B cell (primary cell): ENCODE results near the gene PTPRT. TPM values are rescaled to one million over a fixed set of nuclear protein-coding genes. Genes with fewer than 3 reads are reported as not detected.

Experiments
- ATAC-seq: fragments of 200-7000 bp; cut with Tn5 transposase; one replicate; pipeline ENCODE4 v1.10.0; 2021; ENCODE audit warnings: low read depth, mild to moderate bottlenecking, moderate number of reproducible peaks, moderate library complexity
- CTCF ChIA-PET: fragments of 350-600 bp; sonication (Branson Sonifier 250); formaldehyde crosslinking; loops from one replicate; lab custom pipeline; 2021; ENCODE audit warnings: antibody characterized with exemption, inconsistent platforms; lab: Charles Lee
- POLR2A ChIA-PET: fragments of 350-600 bp; sonication (Branson Sonifier 250); formaldehyde crosslinking; loops from one replicate; lab custom pipeline; 2021; ENCODE audit warnings: antibody characterized with exemption; lab: Charles Lee
- DNase-seq: peaks from one replicate; pipeline ENCODE4 v3.0.0; 2013
- H2AFZ ChIP-seq: 2 replicates; pipeline ENCODE4 v1.6.1; 2012; ENCODE audit warnings: mild to moderate bottlenecking, low read depth, low read length; ENCODE audit not compliant: insufficient read depth, poor library complexity, severe bottlenecking
- H3K27ac ChIP-seq, 2 donors: 1 replicate in 1 of 2; 2 replicates in 1 of 2; pipeline ENCODE4 v1.5.1; 2012 to 2013; ENCODE audit warnings: low read length in 2 of 2, mild to moderate bottlenecking in 2 of 2, moderate library complexity in 1 of 2
- H3K27me3 ChIP-seq, 4 experiments: fragments of 200-600 bp in 1 of 4; sonication (generic) in 1 of 4; replicated peaks in 1 of 4; 1 replicate in 2 of 4; 2 replicates in 2 of 4; pipeline versions ENCODE4 v1.6.1 to v1.7.0; 2013 to 2016; ENCODE audit warnings: low read length in 3 of 4, mild to moderate bottlenecking in 2 of 4, mixed read lengths in 1 of 4, moderate library complexity in 1 of 4; ENCODE audit not compliant: insufficient read depth in 4 of 4, control insufficient read depth in 3 of 4; ENCODE audit errors: control extremely low read depth in 1 of 4
- H3K36me3 ChIP-seq, 2 experiments: replicated peaks in 1 of 2; 1 replicate in 1 of 2; 2 replicates in 1 of 2; pipeline versions ENCODE4 v1.6.1 to v1.7.1; 2013; ENCODE audit warnings: low read length in 1 of 2; ENCODE audit not compliant: insufficient read depth in 2 of 2, control insufficient read depth in 1 of 2; ENCODE audit errors: control extremely low read depth in 1 of 2, extremely low read depth in 1 of 2
- H3K4me1 ChIP-seq, 2 donors: fragments of 200-600 bp in 1 of 2; sonication (generic) in 1 of 2; 1 replicate in 1 of 2; 2 replicates in 1 of 2; pipeline versions ENCODE4 v1.5.1 to v1.6.1; 2013 to 2017; ENCODE audit warnings: low read length in 2 of 2; ENCODE audit not compliant: control insufficient read depth in 2 of 2, insufficient read depth in 2 of 2
- H3K4me2 ChIP-seq: replicated peaks from 2 replicates; pipeline ENCODE3; 2012; ENCODE audit warnings: mild to moderate bottlenecking, low read depth, low read length; ENCODE audit not compliant: poor library complexity, severe bottlenecking
- H3K4me3 ChIP-seq, 5 experiments: fragments of 200-600 bp in 1 of 5; sonication (generic) in 1 of 5; 1 replicate in 3 of 5; 2 replicates in 2 of 5; pipeline versions ENCODE4 v1.5.1 to v1.7.0; 2011 to 2016; ENCODE audit warnings: low read length in 4 of 5, mild to moderate bottlenecking in 4 of 5, low read depth in 2 of 5, control low read depth in 1 of 5, moderate library complexity in 1 of 5; ENCODE audit not compliant: insufficient read depth in 1 of 5; ENCODE audit errors: control extremely low read depth in 1 of 5, extremely low read depth in 1 of 5
- H3K79me2 ChIP-seq: fragments of 200-600 bp; sonication (generic); one replicate; pipeline ENCODE4 v1.6.0; 2016; ENCODE audit warnings: low read length; ENCODE audit not compliant: control insufficient read depth, insufficient read depth
- H3K9ac ChIP-seq: fragments of 200-600 bp; sonication (generic); 2 replicates; pipeline ENCODE4 v1.6.1; 2017; ENCODE audit warnings: mild to moderate bottlenecking, low read length, moderate library complexity
- H3K9me3 ChIP-seq, 3 donors: one replicate each; pipeline versions ENCODE4 v1.6.1 to v1.7.1; 2013; ENCODE audit warnings: low read length in 2 of 3; ENCODE audit not compliant: control insufficient read depth in 2 of 3, insufficient read depth in 1 of 3; ENCODE audit errors: control extremely low read depth in 1 of 3
- H4K20me1 ChIP-seq: 2 replicates; pipeline ENCODE4 v1.6.0; 2012; ENCODE audit warnings: mild to moderate bottlenecking, low read length; ENCODE audit not compliant: insufficient read depth, control insufficient read depth, poor library complexity, severe bottlenecking
- H3K27ac Mint-ChIP-seq: one replicate; pipeline ENCODE4 v1.8.0; 2021; ENCODE audit warnings: mixed read lengths
- H3K27me3 Mint-ChIP-seq: one replicate; pipeline ENCODE4 v1.8.0; 2021; ENCODE audit warnings: mixed read lengths
- H3K4me1 Mint-ChIP-seq: one replicate; pipeline ENCODE4 v1.8.0; 2021; ENCODE audit warnings: mixed read lengths
- H3K4me3 Mint-ChIP-seq: one replicate; pipeline ENCODE4 v1.8.0; 2021; ENCODE audit warnings: mixed read lengths
- H3K9me3 Mint-ChIP-seq: one replicate; pipeline ENCODE4 v1.8.0; 2022; ENCODE audit warnings: mixed read lengths; ENCODE audit not compliant: insufficient read depth
- EZH2 ChIP-seq: IDR thresholded peaks from 2 replicates; pipeline ENCODE4 v1.6.1; 2012; ENCODE audit warnings: borderline replicate concordance, low read depth, mild to moderate bottlenecking, moderate library complexity, low read length; ENCODE audit not compliant: insufficient read depth, poor library complexity, severe bottlenecking
- WGBS: methylation state at CpG from one replicate; pipeline ENCODE4 v1.1.5; 2013; ENCODE audit warnings: missing lambda C conversion rate; ENCODE audit not compliant: insufficient coverage; 5-methylcytosine and 5-hydroxymethylcytosine counted together
- intact Hi-C: fragments of 100-400 bp; cut with micrococcal nuclease; formaldehyde crosslinking; loops from one replicate; pipeline ENCODE4 v1.10.0; 2022
- polyA plus RNA-seq: library from polyadenylated mRNA; depleted of rRNA; stranded (reverse); fragments of >200 nt; gene quantifications from 2 replicates; pipeline ENCODE4 v1.2.3, GENCODE V29; 2012
- total RNA-seq, 2 donors: library from RNA; stranded (reverse); fragments of 120-200 nt in 1 of 2; gene quantifications; 1 replicate in 1 of 2; 2 replicates in 1 of 2; pipeline versions ENCODE4 v1.2.3 to v1.2.4, GENCODE V29; 2013 to 2022
- TF ChIP-seq, protein P1 (sequence below): fragments of 200-600 bp; IDR thresholded peaks from one replicate; pipeline ENCODE4 v1.8.0; 2022; ENCODE audit warnings: antibody characterized with exemption, mild to moderate bottlenecking

Gene PTPRT
- total and polyA plus RNA-seq, 2 donors (not counting 1 experiment from before 2014, with no cell fraction given), result not detected

DNA sequence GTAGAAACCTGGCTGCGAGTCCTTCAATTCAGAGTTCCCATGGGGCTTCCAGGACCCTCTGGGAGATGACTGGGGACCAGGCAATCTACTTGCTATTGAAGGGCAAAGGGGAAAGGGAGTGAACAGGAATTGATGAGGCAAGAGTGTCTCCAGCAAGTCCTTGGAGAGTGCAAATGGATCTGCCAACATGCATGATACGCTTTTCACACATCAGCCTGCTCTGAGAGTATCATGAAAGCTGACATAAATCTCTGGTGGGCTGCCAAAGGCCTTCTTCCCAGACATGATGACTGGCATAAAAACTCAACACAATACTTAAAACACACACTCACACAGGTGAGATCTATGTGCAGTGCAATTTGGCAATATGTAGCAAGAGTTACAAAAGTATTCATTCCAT is 759.1 kb downstream of the PTPRT start:
- Mint-ChIP-seq H3K4me3 (no peak overlapping the region), H3K27ac (no peak overlapping the region), H3K27me3 (no peaks in the 10 kb centered on the region), H3K9me3 (no peaks in the 10 kb centered on the region), H3K4me1 (no peaks in the 10 kb centered on the region)
- Histone ChIP-seq H3K4me3 (no peak overlapping the region), H3K4me2 (no peak overlapping the region), H3K4me1 (no peaks in the 10 kb centered on the region), H2AFZ (no peak overlapping the region), H4K20me1 (no peaks in the 10 kb centered on the region), H3K36me3 (no peaks in the 10 kb centered on the region), H3K9ac (no peak overlapping the region), H3K79me2 (no peaks in the 10 kb centered on the region), H3K27me3 (no peaks in the 10 kb centered on the region), H3K9me3 (peaks cover 0 to 5% (median 0%) of the 10 kb centered on the region in 3 donors), H3K27ac (no peak overlapping the region)
- ChIA-PET POLR2A (no interaction called here), CTCF (no interaction called here)
- DNase-seq (no peak), ATAC-seq (no peak)
- intact Hi-C loops, result no loop called here
- TF ChIP-seq EZH2, result no peak
- TF ChIP-seq, protein P1, sequence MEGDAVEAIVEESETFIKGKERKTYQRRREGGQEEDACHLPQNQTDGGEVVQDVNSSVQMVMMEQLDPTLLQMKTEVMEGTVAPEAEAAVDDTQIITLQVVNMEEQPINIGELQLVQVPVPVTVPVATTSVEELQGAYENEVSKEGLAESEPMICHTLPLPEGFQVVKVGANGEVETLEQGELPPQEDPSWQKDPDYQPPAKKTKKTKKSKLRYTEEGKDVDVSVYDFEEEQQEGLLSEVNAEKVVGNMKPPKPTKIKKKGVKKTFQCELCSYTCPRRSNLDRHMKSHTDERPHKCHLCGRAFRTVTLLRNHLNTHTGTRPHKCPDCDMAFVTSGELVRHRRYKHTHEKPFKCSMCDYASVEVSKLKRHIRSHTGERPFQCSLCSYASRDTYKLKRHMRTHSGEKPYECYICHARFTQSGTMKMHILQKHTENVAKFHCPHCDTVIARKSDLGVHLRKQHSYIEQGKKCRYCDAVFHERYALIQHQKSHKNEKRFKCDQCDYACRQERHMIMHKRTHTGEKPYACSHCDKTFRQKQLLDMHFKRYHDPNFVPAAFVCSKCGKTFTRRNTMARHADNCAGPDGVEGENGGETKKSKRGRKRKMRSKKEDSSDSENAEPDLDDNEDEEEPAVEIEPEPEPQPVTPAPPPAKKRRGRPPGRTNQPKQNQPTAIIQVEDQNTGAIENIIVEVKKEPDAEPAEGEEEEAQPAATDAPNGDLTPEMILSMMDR, result no peak
- WGBS, result 69% methylated on average over 2 of the region's 2 CpGs

DNA sequence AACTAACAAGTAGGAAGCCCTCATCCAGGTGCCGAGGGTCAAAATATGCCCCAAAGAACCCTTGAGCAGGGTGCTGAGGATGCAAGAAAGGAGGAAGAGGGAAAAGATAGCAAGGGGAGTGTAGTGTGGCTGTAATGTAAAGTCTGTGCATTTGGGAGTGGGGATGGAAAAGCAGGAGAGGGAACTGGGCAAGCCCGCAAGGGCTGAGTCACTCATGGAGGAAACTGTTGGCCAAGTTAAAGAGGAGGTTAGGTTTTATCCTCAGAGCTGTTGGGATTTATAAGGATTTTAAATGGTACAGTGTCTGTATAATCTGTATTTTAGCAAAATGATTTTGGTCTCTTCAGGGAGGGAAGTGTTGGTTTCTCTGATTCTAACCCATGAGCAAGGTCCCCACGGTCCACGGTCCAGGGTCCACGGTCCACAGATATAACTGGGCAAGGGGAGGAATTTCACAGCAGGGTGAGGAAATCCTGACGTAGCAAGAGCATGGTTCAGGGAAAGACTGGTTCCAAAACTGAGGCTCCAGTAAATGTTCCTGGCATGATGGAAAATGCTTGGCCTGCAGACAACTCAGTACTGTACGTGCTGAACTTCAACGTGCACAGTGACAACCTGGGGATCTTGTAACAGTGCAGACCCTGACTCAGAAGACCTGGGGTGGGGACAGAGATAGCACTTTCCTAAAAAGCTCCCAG is 759.8 kb downstream of the PTPRT start:
- Histone ChIP-seq H3K9ac (no peak overlapping the region), H3K27ac (no peak overlapping the region), H3K9me3 (peaks cover 0 to 5% (median 0%) of the 10 kb centered on the region in 3 donors), H3K27me3 (no peaks in the 10 kb centered on the region), H3K4me3 (no peak overlapping the region), H2AFZ (no peak overlapping the region), H3K79me2 (no peaks in the 10 kb centered on the region), H3K4me1 (no peaks in the 10 kb centered on the region), H3K4me2 (no peak overlapping the region), H4K20me1 (no peaks in the 10 kb centered on the region), H3K36me3 (no peaks in the 10 kb centered on the region)
- POLR2A ChIA-PET, result no interaction called here
- TF ChIP-seq, protein P1, result no peak
- ATAC-seq (no peak), DNase-seq (no peak)
- intact Hi-C loops, result no loop called here
- Mint-ChIP-seq H3K4me3 (no peak overlapping the region), H3K4me1 (no peaks in the 10 kb centered on the region), H3K9me3 (no peaks in the 10 kb centered on the region), H3K27me3 (no peaks in the 10 kb centered on the region), H3K27ac (no peak overlapping the region)
- CTCF ChIA-PET, result no interaction called here
- 82% methylated on average over 7 of the region's 8 CpGs for WGBS
